Chondrocyte (in vitro differentiated cells): Measurements from ENCODE around the gene ERGIC1. TPM values are rescaled to one million over a fixed set of nuclear protein-coding genes. Genes with fewer than 3 reads are reported as not detected.
A peak's percentile ranks its signal among the peaks of the same experiment; 100 is the strongest.

Experiments
- DNase-seq: peaks from one replicate; pipeline ENCODE4 v3.0.0; 2021; ENCODE audit warnings: mixed read lengths, low spot score
- H3K27ac Mint-ChIP-seq: one replicate; pipeline ENCODE4 v1.8.0; 2021; ENCODE audit warnings: mild to moderate bottlenecking, moderate library complexity, mixed read lengths; ENCODE audit not compliant: unreplicated experiment
- H3K27me3 Mint-ChIP-seq: 2 replicates; pipeline ENCODE4 v1.8.0; 2021; ENCODE audit warnings: low read depth, mixed read lengths
- H3K36me3 Mint-ChIP-seq: 2 replicates; pipeline ENCODE4 v1.8.0; 2021; ENCODE audit warnings: low read depth, mixed read lengths
- H3K4me1 Mint-ChIP-seq: 2 replicates; pipeline ENCODE4 v1.8.0; 2021; ENCODE audit warnings: low read depth, mild to moderate bottlenecking, mixed read lengths
- H3K4me3 Mint-ChIP-seq: one replicate; pipeline ENCODE4 v1.8.0; 2021; ENCODE audit warnings: mild to moderate bottlenecking, moderate library complexity, mixed read lengths; ENCODE audit not compliant: unreplicated experiment
- H3K9me3 Mint-ChIP-seq: 2 replicates; pipeline ENCODE4 v1.8.0; 2021; ENCODE audit warnings: low read depth, mixed read lengths
- total RNA-seq: library from RNA; stranded (reverse); gene quantifications from 3 replicates; pipeline ENCODE4 v1.2.1, GENCODE V29; 2021
- TF ChIP-seq, protein P1 (sequence below): fragments of 200-600 bp; sonication (generic); IDR thresholded peaks from 2 replicates; pipeline ENCODE4 v1.5.0; 2021; ENCODE audit warnings: antibody characterized with exemption, mild to moderate bottlenecking, moderate library complexity

Gene ERGIC1
- total RNA-seq, 1 donor from 2014 or later: 141 TPM

- H3K36me3 Mint-ChIP-seq: peaks cover 4% of the 10 kb centered on the region
- H3K9me3 Mint-ChIP-seq: no peaks in the 10 kb centered on the region
- H3K4me1 Mint-ChIP-seq: peaks cover 84% of the 10 kb centered on the region
- no peak for DNase-seq
- H3K4me3 Mint-ChIP-seq: no peak overlapping the region
- H3K27ac Mint-ChIP-seq: peak overlapping the region; percentile 93
- TF ChIP-seq, protein P1, sequence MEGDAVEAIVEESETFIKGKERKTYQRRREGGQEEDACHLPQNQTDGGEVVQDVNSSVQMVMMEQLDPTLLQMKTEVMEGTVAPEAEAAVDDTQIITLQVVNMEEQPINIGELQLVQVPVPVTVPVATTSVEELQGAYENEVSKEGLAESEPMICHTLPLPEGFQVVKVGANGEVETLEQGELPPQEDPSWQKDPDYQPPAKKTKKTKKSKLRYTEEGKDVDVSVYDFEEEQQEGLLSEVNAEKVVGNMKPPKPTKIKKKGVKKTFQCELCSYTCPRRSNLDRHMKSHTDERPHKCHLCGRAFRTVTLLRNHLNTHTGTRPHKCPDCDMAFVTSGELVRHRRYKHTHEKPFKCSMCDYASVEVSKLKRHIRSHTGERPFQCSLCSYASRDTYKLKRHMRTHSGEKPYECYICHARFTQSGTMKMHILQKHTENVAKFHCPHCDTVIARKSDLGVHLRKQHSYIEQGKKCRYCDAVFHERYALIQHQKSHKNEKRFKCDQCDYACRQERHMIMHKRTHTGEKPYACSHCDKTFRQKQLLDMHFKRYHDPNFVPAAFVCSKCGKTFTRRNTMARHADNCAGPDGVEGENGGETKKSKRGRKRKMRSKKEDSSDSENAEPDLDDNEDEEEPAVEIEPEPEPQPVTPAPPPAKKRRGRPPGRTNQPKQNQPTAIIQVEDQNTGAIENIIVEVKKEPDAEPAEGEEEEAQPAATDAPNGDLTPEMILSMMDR: no peak
- no peaks in the 10 kb centered on the region for H3K27me3 Mint-ChIP-seq
Observed at GRCh38 chr5:172904643-172905345, 70.7 kb downstream of the ERGIC1 start.

GRCh38 chr5:172905346-172906140 is 71.5 kb downstream of the ERGIC1 start:
- no peaks in the 10 kb centered on the region for H3K9me3 Mint-ChIP-seq
- DNase-seq: no peak
- H3K27ac Mint-ChIP-seq: peak overlapping the region; percentile 93
- H3K36me3 Mint-ChIP-seq: peaks cover 4% of the 10 kb centered on the region
- TF ChIP-seq, protein P1: no peak
- H3K4me3 Mint-ChIP-seq: no peak overlapping the region
- no peaks in the 10 kb centered on the region for H3K27me3 Mint-ChIP-seq
- H3K4me1 Mint-ChIP-seq: peaks cover 81% of the 10 kb centered on the region

- Mint-ChIP-seq H3K4me3 (no peak overlapping the region), H3K4me1 (peaks cover 81% of the 10 kb centered on the region), H3K27ac (peak overlapping the region; percentile 93), H3K27me3 (no peaks in the 10 kb centered on the region), H3K9me3 (no peaks in the 10 kb centered on the region), H3K36me3 (peaks cover 4% of the 10 kb centered on the region)
- TF ChIP-seq, protein P1: no peak
- DNase-seq: no peak
Observed at GRCh38 chr5:172906436-172906835, 72.4 kb downstream of the ERGIC1 start.

DNA sequence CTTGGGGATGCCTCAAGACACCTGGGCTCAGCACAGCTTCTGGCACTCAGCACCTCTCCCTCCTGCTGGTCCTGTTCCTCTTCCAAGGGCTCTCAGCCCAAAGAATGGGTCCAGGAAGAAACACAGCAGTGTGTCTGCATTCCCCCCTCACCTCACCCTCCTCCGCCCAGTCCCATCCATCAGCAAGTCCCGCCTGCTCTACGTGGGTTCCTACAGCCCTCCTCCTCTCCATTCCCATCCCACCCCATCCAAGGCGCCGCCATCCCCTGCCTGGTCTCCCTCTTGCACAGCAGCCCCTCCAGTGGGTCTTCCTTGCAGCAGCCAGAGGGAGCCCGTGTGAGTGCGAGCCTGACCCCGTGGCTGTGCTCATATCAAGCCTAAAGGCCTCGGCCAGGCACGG is 72.8 kb downstream of the ERGIC1 start:
- H3K4me1 Mint-ChIP-seq: peaks cover 81% of the 10 kb centered on the region
- peaks cover 4% of the 10 kb centered on the region for H3K36me3 Mint-ChIP-seq
- DNase-seq: no peak
- TF ChIP-seq, protein P1: no peak
- H3K4me3 Mint-ChIP-seq: no peak overlapping the region
- peak overlapping the region; percentile 93 for H3K27ac Mint-ChIP-seq
- H3K9me3 Mint-ChIP-seq: no peaks in the 10 kb centered on the region
- no peaks in the 10 kb centered on the region for H3K27me3 Mint-ChIP-seq

DNA sequence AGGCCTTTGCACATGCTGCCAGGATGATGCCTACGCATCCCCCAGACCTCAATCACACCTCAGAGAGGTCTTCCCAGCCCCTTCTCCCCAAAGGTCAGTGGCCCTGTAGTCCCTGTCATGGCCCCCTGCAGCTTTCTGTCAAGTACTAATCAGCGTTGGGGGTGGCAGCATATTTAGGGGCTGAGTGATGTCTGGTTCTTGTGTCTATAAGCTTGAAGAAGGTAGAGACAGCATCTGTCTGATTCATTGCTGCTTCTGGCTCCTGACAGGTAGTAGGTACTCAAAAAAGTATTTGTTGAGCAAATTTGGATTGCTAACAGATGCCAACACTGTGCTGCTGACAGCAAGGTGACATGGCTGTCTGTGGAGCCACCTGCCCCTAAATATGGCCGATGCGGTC is 73.6 kb downstream of the ERGIC1 start:
- Mint-ChIP-seq H3K36me3 (peaks cover 4% of the 10 kb centered on the region), H3K4me3 (no peak overlapping the region), H3K27me3 (no peaks in the 10 kb centered on the region), H3K4me1 (peaks cover 76% of the 10 kb centered on the region), H3K27ac (peak overlapping the region; percentile 22), H3K9me3 (no peaks in the 10 kb centered on the region)
- TF ChIP-seq, protein P1: no peak
- no peak for DNase-seq
